Amniotic epithelial cell (primary cell): ENCODE data around the gene GLIPR1L2.
"Not testable (repeated sequence)": the region's sequence is repeated elsewhere in the genome, so short reads cannot be mapped to it uniquely, and the experiment has no call there.

Experiments
- DNase-seq: peaks from one replicate; pipeline ENCODE4 v3.0.0-alpha.2; 2010; ENCODE audit warnings: low read depth

Gene GLIPR1L2

GRCh38 chr12:75437564-75437963 lies 46.7 kb downstream of the GLIPR1L2 start:
- DNase-seq, result peak; percentile 73

GRCh38 chr12:75438059-75438754 lies 47.3 kb downstream of the GLIPR1L2 start:
- DNase-seq, result peak; percentile 51

- peak; percentile 20 for DNase-seq
Observed at GRCh38 chr12:75439048-75439447, 48.2 kb downstream of the GLIPR1L2 start.

GRCh38 chr12:75439930-75440329 lies 49.0 kb downstream of the GLIPR1L2 start:
- DNase-seq, result no peak

- DNase-seq, result not testable (repeated sequence)
Observed at GRCh38 chr12:75441687-75442449, 51.0 kb downstream of the GLIPR1L2 start.

- not testable (repeated sequence) for DNase-seq
Observed at GRCh38 chr12:75442454-75442853, 51.6 kb downstream of the GLIPR1L2 start.

- no peak for DNase-seq
Observed at GRCh38 chr12:75443709-75444108, 52.8 kb downstream of the GLIPR1L2 start.

GRCh38 chr12:75444429-75445136 lies 53.7 kb downstream of the GLIPR1L2 start:
- DNase-seq, result peak; percentile 53

GRCh38 chr12:75445137-75445507 lies 54.2 kb downstream of the GLIPR1L2 start:
- DNase-seq, result not testable (repeated sequence)

GRCh38 chr12:75446857-75447256 lies 56.0 kb downstream of the GLIPR1L2 start:
- DNase-seq, result peak; percentile 17

GRCh38 chr12:75447691-75448393 lies 57.0 kb downstream of the GLIPR1L2 start:
- DNase-seq, result no peak

GRCh38 chr12:75452675-75453330 lies 61.9 kb downstream of the GLIPR1L2 start:
- DNase-seq, result peak; percentile 44

- no peak for DNase-seq
Observed at GRCh38 chr12:75455839-75456238, 65.0 kb downstream of the GLIPR1L2 start.

GRCh38 chr12:75457191-75457590 lies 66.3 kb downstream of the GLIPR1L2 start:
- DNase-seq, result no peak

- DNase-seq, result not testable (repeated sequence)
Observed at GRCh38 chr12:75457866-75458265, 67.0 kb downstream of the GLIPR1L2 start.

- DNase-seq, result no peak
Observed at GRCh38 chr12:75459755-75460154, 68.9 kb downstream of the GLIPR1L2 start.

- DNase-seq, result no peak
Observed at GRCh38 chr12:75460204-75460603, 69.3 kb downstream of the GLIPR1L2 start.

GRCh38 chr12:75471902-75472890 lies 81.3 kb downstream of the GLIPR1L2 start:
- DNase-seq, result no peak

GRCh38 chr12:75474116-75474515 lies 83.2 kb downstream of the GLIPR1L2 start:
- DNase-seq, result no peak

- DNase-seq, result peak; percentile 34
Observed at GRCh38 chr12:75476071-75476470, 85.2 kb downstream of the GLIPR1L2 start.
